OCI-LY7 (cell line): ENCODE results near the gene ZNF488.

Experiments
- CTCF ChIP-seq: fragments of 200-600 bp; sonication (generic); conservative IDR thresholded peaks from 2 replicates; pipeline ENCODE4 v1.5.1; 2014; ENCODE audit warnings: mild to moderate bottlenecking, antibody characterized with exemption, low read length, moderate library complexity, mixed read lengths
- EZH2phosphoT487 ChIP-seq: fragments of 200-600 bp; sonication (generic); IDR thresholded peaks from 2 replicates; pipeline ENCODE4 v1.6.1; 2018; ENCODE audit warnings: low read depth, borderline replicate concordance, mild to moderate bottlenecking, mixed run types, antibody characterized with exemption, low read length, moderate library complexity, mixed read lengths

- TF ChIP-seq CTCF = no peak
- TF ChIP-seq EZH2phosphoT487 = no peak
These were observed 30.1 kb upstream of the ZNF488 start for GRCh38 chr10:47414227-47414592.
